SK-N-SH (cell line): ENCODE data around the gene ABCG4. TPM values are rescaled to one million over a fixed set of nuclear protein-coding genes. Genes with fewer than 3 reads are reported as not detected.
A peak's percentile ranks its signal among the peaks of the same experiment; 100 is the strongest.

Experiments used
- CTCF ChIA-PET: fragments of 300-600, 350-600 bp; formaldehyde crosslinking; extraction: SDS; loops from one replicate; lab custom pipeline; 2021; lab: Yijun Ruan, JAX
- POLR2A ChIA-PET: fragments of 350-600 bp; sonication (Branson Sonifier 250); formaldehyde crosslinking; extraction: SDS; loops from one replicate; lab custom pipeline; 2020; ENCODE audit warnings: antibody characterized with exemption, inconsistent platforms; lab: Yijun Ruan, JAX
- DNase-seq: peaks from one replicate; pipeline ENCODE4 v3.0.0; 2012
- H2AFZ ChIP-seq: fragments of 200-600 bp; sonication (generic); 2 replicates; pipeline ENCODE4 v1.8.1; 2016; ENCODE audit warnings: antibody characterized with exemption, mild to moderate bottlenecking, low read depth
- H3F3A ChIP-seq: fragments of 200-600 bp; sonication (generic); replicated peaks from 2 replicates; pipeline ENCODE3; 2016; ENCODE audit warnings: antibody characterized with exemption, mild to moderate bottlenecking; ENCODE audit not compliant: insufficient read depth
- H3K27ac ChIP-seq, 2 experiments: fragments of 200-500 bp in 1 of 2; fragments of 200-600 bp in 1 of 2; sonication (Bioruptor generic) in 1 of 2; sonication (generic), shearing (Covaris generic) in 1 of 2; 2 replicates each; pipeline versions ENCODE4 v1.5.1 to v1.6.1; 2014 to 2016; ENCODE audit warnings: low read depth in 2 of 2, inconsistent platforms in 1 of 2, low read length in 1 of 2, mild to moderate bottlenecking in 1 of 2, mixed read lengths in 1 of 2
- H3K27me3 ChIP-seq: fragments of 200-600 bp; sonication (generic), shearing (Covaris generic); 2 replicates; pipeline ENCODE4 v1.6.1; 2016; ENCODE audit warnings: mixed run types; ENCODE audit not compliant: insufficient read depth
- H3K36me3 ChIP-seq, 2 experiments: fragments of 200-500 bp in 1 of 2; fragments of 200-600 bp in 1 of 2; sonication (Bioruptor generic) in 1 of 2; sonication (generic) in 1 of 2; replicated peaks in 1 of 2; 2 replicates each; pipeline versions ENCODE3 to v1.5.1; 2014 to 2016; ENCODE audit warnings: low read length in 1 of 2, mild to moderate bottlenecking in 1 of 2; ENCODE audit not compliant: insufficient read depth in 2 of 2, control insufficient read depth in 1 of 2
- H3K4me1 ChIP-seq, 2 experiments: fragments of 200-500 bp in 1 of 2; fragments of 200-600 bp in 1 of 2; sonication (Bioruptor generic) in 1 of 2; sonication (generic), shearing (Covaris generic) in 1 of 2; 2 replicates each; pipeline versions ENCODE4 v1.5.1 to v1.6.1; 2014 to 2016; ENCODE audit warnings: low read depth in 1 of 2, low read length in 1 of 2, mixed run types in 1 of 2; ENCODE audit not compliant: insufficient read depth in 2 of 2, control insufficient read depth in 1 of 2
- H3K4me2 ChIP-seq: fragments of 200-600 bp; sonication (generic), shearing (Covaris generic); 2 replicates; pipeline ENCODE4 v1.6.1; 2017; ENCODE audit warnings: mixed run types
- H3K4me3 ChIP-seq, 2 experiments: fragments of 200-500 bp in 1 of 2; fragments of 200-600 bp in 1 of 2; sonication (Bioruptor generic) in 1 of 2; sonication (generic), shearing (Covaris generic) in 1 of 2; 2 replicates each; pipeline versions ENCODE4 v1.5.1 to v1.8.1; 2014 to 2016; ENCODE audit warnings: low read depth in 2 of 2, inconsistent platforms in 1 of 2, low read length in 1 of 2, mild to moderate bottlenecking in 1 of 2, mixed read lengths in 1 of 2, moderate library complexity in 1 of 2
- H3K79me2 ChIP-seq: fragments of 200-600 bp; sonication (generic); 2 replicates; pipeline ENCODE4 v1.8.1; 2017; ENCODE audit warnings: mild to moderate bottlenecking; ENCODE audit not compliant: insufficient read depth
- H3K9ac ChIP-seq: fragments of 200-600 bp; sonication (generic); 2 replicates; pipeline ENCODE4 v1.6.1; 2017; ENCODE audit warnings: mixed run types
- H3K9me2 ChIP-seq: fragments of 200-600 bp; sonication (generic); 2 replicates; pipeline ENCODE4 v1.6.1; 2017; ENCODE audit warnings: mixed run types
- H3K9me3 ChIP-seq: fragments of 200-600 bp; sonication (generic); 2 replicates; pipeline ENCODE4 v1.6.1; 2017; ENCODE audit warnings: mixed run types, mild to moderate bottlenecking, moderate library complexity
- H4K20me1 ChIP-seq: fragments of 200-600 bp; sonication (generic); 2 replicates; pipeline ENCODE4 v1.6.1; 2017; ENCODE audit warnings: mild to moderate bottlenecking, mixed run types; ENCODE audit not compliant: insufficient read depth
- ELF1 ChIP-seq: IDR thresholded peaks from 2 replicates; pipeline ENCODE4 v1.4.0; 2012
- EZH2phosphoT487 ChIP-seq: fragments of 200-600 bp; sonication (generic); IDR thresholded peaks from 2 replicates; pipeline ENCODE4 v1.6.1; 2017; ENCODE audit warnings: low read depth, mixed run types, mild to moderate bottlenecking, antibody characterized with exemption, moderate library complexity, borderline replicate concordance
- FOSL2 ChIP-seq: IDR thresholded peaks from 2 replicates; pipeline ENCODE4 v1.4.0; 2012; ENCODE audit warnings: low read depth, mild to moderate bottlenecking, moderate library complexity, borderline replicate concordance
- JUND ChIP-seq: IDR thresholded peaks from 2 replicates; pipeline ENCODE4 v1.4.0; 2012
- MAX ChIP-seq: IDR thresholded peaks from 2 replicates; pipeline ENCODE4 v1.4.0; 2012; ENCODE audit warnings: low read depth
- MEF2A ChIP-seq: IDR thresholded peaks from 2 replicates; pipeline ENCODE4 v1.4.0; 2012; ENCODE audit warnings: low read depth, borderline replicate concordance
- POLR2AphosphoS5 ChIP-seq: IDR thresholded peaks from 2 replicates; pipeline ENCODE4 v1.6.1; 2012; ENCODE audit warnings: low read depth, low read length
- RFX5 ChIP-seq: IDR thresholded peaks from 2 replicates; pipeline ENCODE4 v1.6.1; 2012; ENCODE audit warnings: mild to moderate bottlenecking, improper control_type of control experiment, low read length
- TAF1 ChIP-seq: IDR thresholded peaks from 2 replicates; pipeline ENCODE4 v1.6.1; 2012; ENCODE audit warnings: low read depth, mild to moderate bottlenecking, low read length, moderate library complexity, borderline replicate concordance
- TCF12 ChIP-seq: IDR thresholded peaks from 2 replicates; pipeline ENCODE4 v1.4.0; 2012
- TEAD4 ChIP-seq: IDR thresholded peaks from 2 replicates; pipeline ENCODE4 v1.4.0; 2012; ENCODE audit warnings: mild to moderate bottlenecking, borderline replicate concordance; ENCODE audit not compliant: insufficient read depth
- WGBS: methylation state at CpG from one replicate; pipeline ENCODE4 v1.1.6; 2017; ENCODE audit warnings: low lambda C conversion rate; 5-methylcytosine and 5-hydroxymethylcytosine counted together
- polyA plus RNA-seq, 3 experiments: library from polyadenylated mRNA; depleted of rRNA; stranded (reverse); fragments of >200 nt; gene quantifications; 2 replicates each; pipeline ENCODE4 v1.2.3, GENCODE V29; 2012
- TF ChIP-seq, protein P1 (sequence below): IDR thresholded peaks from 2 replicates; pipeline ENCODE4 v1.4.0; 2012; ENCODE audit warnings: low read depth, borderline replicate concordance
- TF ChIP-seq, protein P2 (sequence below): IDR thresholded peaks from 2 replicates; pipeline ENCODE4; 2012
- TF ChIP-seq, protein P3 (sequence below): fragments of 150-350 bp; IDR thresholded peaks from 2 replicates; pipeline ENCODE4 v1.6.1; 2017; ENCODE audit warnings: antibody characterized with exemption, low read length, low read depth, borderline replicate concordance
- TF ChIP-seq, protein P4 (sequence below): fragments of 200-600 bp; sonication (generic); IDR thresholded peaks from 2 replicates; pipeline ENCODE4 v1.6.1; 2017; ENCODE audit warnings: antibody characterized with exemption, mild to moderate bottlenecking, moderate library complexity

ABCG4 gene
- polyA plus RNA-seq, 1 of the 3 experiments (the other 2 are of a cell fraction) = 0.72 TPM

GRCh38 chr11:119100994-119101758 lies 47.7 kb upstream of the ABCG4 start:
- DNase-seq = peak; percentile 47

DNA sequence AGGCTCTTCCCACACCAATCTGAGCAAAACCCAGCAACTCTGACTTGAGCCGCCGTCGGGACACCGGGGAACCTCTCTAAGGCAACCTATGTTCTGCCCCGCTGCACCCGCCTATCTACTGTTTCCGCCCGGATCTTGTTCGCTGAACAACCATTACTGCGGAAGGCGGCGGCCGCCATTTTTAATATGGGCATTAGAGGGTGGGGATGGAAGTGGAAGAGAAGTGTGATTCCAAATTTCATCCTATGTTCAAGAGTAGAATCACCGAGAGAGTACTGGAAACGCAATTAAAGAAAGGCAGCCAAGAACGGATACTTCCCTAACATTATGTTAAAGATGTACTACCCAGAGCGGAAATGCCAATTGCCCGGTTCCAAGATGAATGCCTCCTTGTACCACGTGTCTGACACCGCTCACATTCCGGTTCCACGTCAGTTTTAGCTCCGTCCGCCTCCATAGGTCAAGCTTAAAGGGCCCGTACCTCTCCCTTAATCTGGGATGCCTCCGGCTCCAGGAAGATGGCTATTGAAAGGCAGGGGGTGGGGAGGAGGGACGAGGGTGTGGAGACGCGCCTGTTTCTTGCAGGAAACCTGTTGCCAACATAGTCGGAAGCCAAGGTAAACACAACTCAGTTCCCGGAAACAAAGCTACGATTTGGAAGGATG lies 47.0 kb upstream of the ABCG4 start, which contains the start of gene DPAGT1:
TSS of gene DPAGT1 (minus strand) at position 95 of the 665 bp plus-strand sequence. CDS start 198 bp downstream, outside the sequence.
- H3K79me2 ChIP-seq = peaks cover 42% of the 10 kb centered on the region
- H4K20me1 ChIP-seq = no peaks in the 10 kb centered on the region
- peak within 1 kb of the TSS; percentile 98 for H3K4me2 ChIP-seq
- H3K27ac ChIP-seq = peak within 1 kb of the TSS; percentile 93 to 97
- peaks cover 35% of the 10 kb centered on the region for H3F3A ChIP-seq
- peaks cover 13 to 29% of the 10 kb centered on the region in 2 experiments; a peak in 3 of 4 replicates for H3K4me1 ChIP-seq
- under 1% methylated on average over 25 of the region's 32 CpGs for WGBS
- ChIA-PET POLR2A (interaction anchor here (0.7 to 1.6 kb wide), 8 partner anchors 8 to 237 kb away, joined by 3 to 6 read pairs (median 3); partner anchors contain the start of genes HMBS, HYOU1, MCAM and RPS25), CTCF (interaction anchor here (0.6 to 2.0 kb wide), 16 partner anchors 10 to 273 kb away, joined by 3 to 13 read pairs (median 4); partner anchors contain the start of genes ABCG4, CBL and NLRX1)
- peak; percentile 81 for DNase-seq
- peak within 1 kb of the TSS; percentile 80 to 90 for H3K4me3 ChIP-seq
- H3K27me3 ChIP-seq = no peaks in the 10 kb centered on the region
- no peaks in the 10 kb centered on the region for H3K9me2 ChIP-seq
- H3K9ac ChIP-seq = peak within 1 kb of the TSS; percentile 78
- H3K9me3 ChIP-seq = no peaks in the 10 kb centered on the region
- peak within 1 kb of the TSS; percentile 77 for H2AFZ ChIP-seq
- peaks cover 12 to 19% of the 10 kb centered on the region in 2 experiments for H3K36me3 ChIP-seq
- TF ChIP-seq TEAD4 (peak; percentile 41; the same call in 1 of the 2 replicates), RFX5 (no peak), POLR2AphosphoS5 (0 out of 2 replicates have a peak, but pooled peaks have one; percentile 27), TAF1 (peak; percentile 76), FOSL2 (no peak), JUND (no peak), TCF12 (no peak), ELF1 (peak; percentile 62), MEF2A (no peak), EZH2phosphoT487 (no peak)
- TF ChIP-seq, protein P1, sequence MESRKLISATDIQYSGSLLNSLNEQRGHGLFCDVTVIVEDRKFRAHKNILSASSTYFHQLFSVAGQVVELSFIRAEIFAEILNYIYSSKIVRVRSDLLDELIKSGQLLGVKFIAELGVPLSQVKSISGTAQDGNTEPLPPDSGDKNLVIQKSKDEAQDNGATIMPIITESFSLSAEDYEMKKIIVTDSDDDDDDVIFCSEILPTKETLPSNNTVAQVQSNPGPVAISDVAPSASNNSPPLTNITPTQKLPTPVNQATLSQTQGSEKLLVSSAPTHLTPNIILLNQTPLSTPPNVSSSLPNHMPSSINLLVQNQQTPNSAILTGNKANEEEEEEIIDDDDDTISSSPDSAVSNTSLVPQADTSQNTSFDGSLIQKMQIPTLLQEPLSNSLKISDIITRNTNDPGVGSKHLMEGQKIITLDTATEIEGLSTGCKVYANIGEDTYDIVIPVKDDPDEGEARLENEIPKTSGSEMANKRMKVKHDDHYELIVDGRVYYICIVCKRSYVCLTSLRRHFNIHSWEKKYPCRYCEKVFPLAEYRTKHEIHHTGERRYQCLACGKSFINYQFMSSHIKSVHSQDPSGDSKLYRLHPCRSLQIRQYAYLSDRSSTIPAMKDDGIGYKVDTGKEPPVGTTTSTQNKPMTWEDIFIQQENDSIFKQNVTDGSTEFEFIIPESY = no peak
- TF ChIP-seq, protein P2, sequence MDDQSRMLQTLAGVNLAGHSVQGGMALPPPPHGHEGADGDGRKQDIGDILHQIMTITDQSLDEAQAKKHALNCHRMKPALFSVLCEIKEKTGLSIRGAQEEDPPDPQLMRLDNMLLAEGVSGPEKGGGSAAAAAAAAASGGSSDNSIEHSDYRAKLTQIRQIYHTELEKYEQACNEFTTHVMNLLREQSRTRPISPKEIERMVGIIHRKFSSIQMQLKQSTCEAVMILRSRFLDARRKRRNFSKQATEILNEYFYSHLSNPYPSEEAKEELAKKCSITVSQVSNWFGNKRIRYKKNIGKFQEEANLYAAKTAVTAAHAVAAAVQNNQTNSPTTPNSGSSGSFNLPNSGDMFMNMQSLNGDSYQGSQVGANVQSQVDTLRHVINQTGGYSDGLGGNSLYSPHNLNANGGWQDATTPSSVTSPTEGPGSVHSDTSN = no peak

More at GRCh38 chr11:119100994-119101758, 47.7 kb upstream of the ABCG4 start:
- Histone ChIP-seq H3K27ac (peak overlapping the region; percentile 93 to 97), H3F3A (peaks cover 41% of the 10 kb centered on the region), H3K27me3 (no peaks in the 10 kb centered on the region), H3K36me3 (peaks cover 14 to 26% of the 10 kb centered on the region in 2 experiments), H3K4me1 (peaks cover 13 to 21% of the 10 kb centered on the region in 2 experiments; a peak in 3 of 4 replicates), H3K4me3 (peak overlapping the region; percentile 80 to 90), H3K9me3 (no peaks in the 10 kb centered on the region)
- WGBS = 2% methylated on average over 15 of the region's 29 CpGs
- no peak for TF ChIP-seq MAX
- 0 out of 2 replicates have a peak, but pooled peaks have one; percentile 15 for TF ChIP-seq TAF1
- TF ChIP-seq, protein P3, sequence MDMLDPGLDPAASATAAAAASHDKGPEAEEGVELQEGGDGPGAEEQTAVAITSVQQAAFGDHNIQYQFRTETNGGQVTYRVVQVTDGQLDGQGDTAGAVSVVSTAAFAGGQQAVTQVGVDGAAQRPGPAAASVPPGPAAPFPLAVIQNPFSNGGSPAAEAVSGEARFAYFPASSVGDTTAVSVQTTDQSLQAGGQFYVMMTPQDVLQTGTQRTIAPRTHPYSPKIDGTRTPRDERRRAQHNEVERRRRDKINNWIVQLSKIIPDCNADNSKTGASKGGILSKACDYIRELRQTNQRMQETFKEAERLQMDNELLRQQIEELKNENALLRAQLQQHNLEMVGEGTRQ = no peak
- TF ChIP-seq, protein P4, sequence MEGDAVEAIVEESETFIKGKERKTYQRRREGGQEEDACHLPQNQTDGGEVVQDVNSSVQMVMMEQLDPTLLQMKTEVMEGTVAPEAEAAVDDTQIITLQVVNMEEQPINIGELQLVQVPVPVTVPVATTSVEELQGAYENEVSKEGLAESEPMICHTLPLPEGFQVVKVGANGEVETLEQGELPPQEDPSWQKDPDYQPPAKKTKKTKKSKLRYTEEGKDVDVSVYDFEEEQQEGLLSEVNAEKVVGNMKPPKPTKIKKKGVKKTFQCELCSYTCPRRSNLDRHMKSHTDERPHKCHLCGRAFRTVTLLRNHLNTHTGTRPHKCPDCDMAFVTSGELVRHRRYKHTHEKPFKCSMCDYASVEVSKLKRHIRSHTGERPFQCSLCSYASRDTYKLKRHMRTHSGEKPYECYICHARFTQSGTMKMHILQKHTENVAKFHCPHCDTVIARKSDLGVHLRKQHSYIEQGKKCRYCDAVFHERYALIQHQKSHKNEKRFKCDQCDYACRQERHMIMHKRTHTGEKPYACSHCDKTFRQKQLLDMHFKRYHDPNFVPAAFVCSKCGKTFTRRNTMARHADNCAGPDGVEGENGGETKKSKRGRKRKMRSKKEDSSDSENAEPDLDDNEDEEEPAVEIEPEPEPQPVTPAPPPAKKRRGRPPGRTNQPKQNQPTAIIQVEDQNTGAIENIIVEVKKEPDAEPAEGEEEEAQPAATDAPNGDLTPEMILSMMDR = peak; percentile 28; the same call in 1 of the 2 replicates
- TF ChIP-seq, all 33 proteins: peak for 2
- no peaks in the 10 kb centered on the region for H3K9me2 ChIP-seq
- H4K20me1 ChIP-seq = no peaks in the 10 kb centered on the region
- H3K9ac ChIP-seq = peak overlapping the region; percentile 78
- ChIA-PET POLR2A (interaction anchor here (0.7 to 1.6 kb wide), 5 partner anchors 16 to 237 kb away, joined by 3 to 6 read pairs (median 3); partner anchors contain the start of genes HMBS, HYOU1 and MCAM), CTCF (interaction anchor here (0.6 to 1.9 kb wide), 8 partner anchors 10 to 273 kb away, joined by 3 to 13 read pairs (median 4); partner anchors contain the start of gene CBL)
- peaks cover 37% of the 10 kb centered on the region for H3K79me2 ChIP-seq
- peak overlapping the region; percentile 98 for H3K4me2 ChIP-seq
- H2AFZ ChIP-seq = peak overlapping the region; percentile 77
